IMR-90 (cell line): ENCODE data around the gene THEM4. TPM values are rescaled to one million over a fixed set of nuclear protein-coding genes. Genes with fewer than 3 reads are reported as not detected.

Experiments used
- ATAC-seq: fragments of 200-7000 bp; cut with Tn5 transposase; 2 replicates; pipeline ENCODE4 v1.9.1; 2020; ENCODE audit warnings: low read depth, mild to moderate bottlenecking, moderate library complexity
- BruUV-seq: library from RNA; stranded (reverse); fragments of 400-500 nt; replicated peaks from 2 replicates; lab custom pipeline; 2021; lab: Mats Ljungman, UMichigan
- CTCF ChIA-PET: fragments of 300-600 bp; formaldehyde crosslinking; extraction: SDS; loops from one replicate; lab custom pipeline; 2021; ENCODE audit warnings: antibody characterized with exemption; lab: Yijun Ruan, JAX
- POLR2A ChIA-PET: fragments of 300-600 bp; sonication (Branson Sonifier 250); formaldehyde crosslinking; loops from one replicate; lab custom pipeline; 2022; ENCODE audit warnings: antibody characterized with exemption; ENCODE audit not compliant: unreplicated experiment; lab: Charles Lee
- DNase-seq: peaks from one replicate; pipeline ENCODE4 v3.0.0; 2013
- H2AFZ ChIP-seq: replicated peaks from 2 replicates; pipeline ENCODE3; 2013; ENCODE audit warnings: low read length, mild to moderate bottlenecking; ENCODE audit not compliant: poor library complexity
- H2AK5ac ChIP-seq: 2 replicates; pipeline ENCODE4 v1.6.1; 2013; ENCODE audit warnings: low read depth, low read length, inconsistent platforms
- H2AK9ac ChIP-seq: replicated peaks from 2 replicates; pipeline ENCODE3; 2013; ENCODE audit warnings: mild to moderate bottlenecking, low read depth, low read length, moderate library complexity; ENCODE audit not compliant: poor library complexity
- H2BK120ac ChIP-seq: 2 replicates; pipeline ENCODE4 v1.6.1; 2013; ENCODE audit warnings: low read depth, low read length, inconsistent platforms
- H2BK15ac ChIP-seq: 3 replicates; pipeline ENCODE4 v1.6.1; 2013; ENCODE audit warnings: low read depth, low read length, inconsistent platforms
- H2BK20ac ChIP-seq: 2 replicates; pipeline ENCODE4 v1.6.1; 2013; ENCODE audit warnings: low read depth, mild to moderate bottlenecking, inconsistent platforms, low read length, moderate library complexity
- H2BK5ac ChIP-seq: 2 replicates; pipeline ENCODE4 v1.6.1; 2013; ENCODE audit warnings: mild to moderate bottlenecking, low read depth, low read length, inconsistent platforms; ENCODE audit not compliant: poor library complexity, severe bottlenecking
- H3K14ac ChIP-seq: replicated peaks from 2 replicates; pipeline ENCODE4 v1.6.1; 2013; ENCODE audit warnings: low read depth, low read length, inconsistent platforms
- H3K18ac ChIP-seq: 2 replicates; pipeline ENCODE4 v1.6.1; 2013; ENCODE audit warnings: low read depth, low read length, control low read depth
- H3K23ac ChIP-seq: 2 replicates; pipeline ENCODE4 v1.6.1; 2013; ENCODE audit warnings: low read depth, low read length, inconsistent platforms
- H3K27ac ChIP-seq: 2 replicates; pipeline ENCODE4 v1.5.1; 2013; ENCODE audit warnings: mild to moderate bottlenecking, control low read depth, low read length; ENCODE audit not compliant: insufficient read depth
- H3K27me3 ChIP-seq: 2 replicates; pipeline ENCODE4 v1.6.1; 2013; ENCODE audit warnings: low read length; ENCODE audit not compliant: control insufficient read depth, insufficient read depth
- H3K36me3 ChIP-seq: 2 replicates; pipeline ENCODE4 v1.6.1; 2013; ENCODE audit warnings: low read length, mixed read lengths; ENCODE audit not compliant: control insufficient read depth, insufficient read depth
- H3K4ac ChIP-seq: 2 replicates; pipeline ENCODE4 v1.6.1; 2013; ENCODE audit warnings: low read depth, low read length, inconsistent platforms
- H3K4me1 ChIP-seq: 2 replicates; pipeline ENCODE4 v1.6.1; 2013; ENCODE audit warnings: low read length, mixed read lengths; ENCODE audit not compliant: control insufficient read depth, insufficient read depth
- H3K4me2 ChIP-seq: 2 replicates; pipeline ENCODE4 v1.6.1; 2013; ENCODE audit warnings: low read depth, mild to moderate bottlenecking, control low read depth, low read length, moderate library complexity
- H3K4me3 ChIP-seq: 2 replicates; pipeline ENCODE4 v1.5.1; 2013; ENCODE audit warnings: low read depth, mild to moderate bottlenecking, control low read depth, low read length, moderate library complexity; ENCODE audit not compliant: insufficient read depth
- H3K56ac ChIP-seq: 2 replicates; pipeline ENCODE4 v1.6.1; 2013; ENCODE audit warnings: low read length, inconsistent platforms; ENCODE audit not compliant: insufficient read depth; ENCODE audit errors: extremely low read depth
- H3K79me1 ChIP-seq, 2 experiments: 2 replicates each; pipeline ENCODE4 v1.6.1; 2013; ENCODE audit warnings: low read length in 2 of 2, inconsistent platforms in 1 of 2, low read depth in 1 of 2
- H3K9ac ChIP-seq: 2 replicates; pipeline ENCODE4 v1.6.1; 2013; ENCODE audit warnings: low read depth, low read length, control low read depth
- H3K9me1 ChIP-seq: 2 replicates; pipeline ENCODE4 v1.6.1; 2013; ENCODE audit warnings: low read length, inconsistent platforms; ENCODE audit not compliant: insufficient read depth
- H3K9me3 ChIP-seq: 2 replicates; pipeline ENCODE4 v1.6.1; 2013; ENCODE audit warnings: low read length; ENCODE audit not compliant: control insufficient read depth, insufficient read depth
- H4K20me1 ChIP-seq: 2 replicates; pipeline ENCODE4 v1.6.1; 2013; ENCODE audit warnings: low read length, inconsistent platforms; ENCODE audit not compliant: insufficient read depth
- H4K5ac ChIP-seq: 2 replicates; pipeline ENCODE4 v1.6.1; 2013; ENCODE audit warnings: mild to moderate bottlenecking, low read depth, low read length, control low read depth
- H4K8ac ChIP-seq, 2 experiments: 2 replicates each; pipeline ENCODE4 v1.6.1; 2013; ENCODE audit warnings: low read depth in 2 of 2, low read length in 2 of 2, control low read depth in 1 of 2, inconsistent platforms in 1 of 2
- H4K91ac ChIP-seq: 2 replicates; pipeline ENCODE4 v1.6.1; 2013; ENCODE audit warnings: low read depth, low read length, inconsistent platforms; ENCODE audit not compliant: insufficient read depth
- BHLHE40 ChIP-seq: fragments of 150-350 bp; IDR thresholded peaks from 2 replicates; pipeline ENCODE4 v1.6.1; 2016; ENCODE audit warnings: mild to moderate bottlenecking, low read depth, low read length
- CHD1 ChIP-seq: IDR thresholded peaks from 2 replicates; pipeline ENCODE4 v1.6.1; 2012; ENCODE audit warnings: low read depth, low read length, improper control_type of control experiment
- ELK1 ChIP-seq: fragments of 150-350 bp; IDR thresholded peaks from 2 replicates; pipeline ENCODE4 v1.6.1; 2016; ENCODE audit warnings: low read depth, mild to moderate bottlenecking, low read length, moderate library complexity, borderline replicate concordance
- FOS ChIP-seq: fragments of 150-350 bp; IDR thresholded peaks from 2 replicates; pipeline ENCODE4 v1.6.1; 2016; ENCODE audit warnings: low read depth, low read length
- MAZ ChIP-seq: IDR thresholded peaks from 2 replicates; pipeline ENCODE4 v1.6.1; 2012; ENCODE audit warnings: low read depth, mild to moderate bottlenecking, low read length, improper control_type of control experiment, moderate library complexity, borderline replicate concordance
- MXI1 ChIP-seq: IDR thresholded peaks from 2 replicates; pipeline ENCODE4 v1.6.1; 2012; ENCODE audit warnings: low read depth, mild to moderate bottlenecking, low read length, moderate library complexity, borderline replicate concordance
- NFE2L2 ChIP-seq: fragments of 150-350 bp; IDR thresholded peaks from 2 replicates; pipeline ENCODE4 v1.6.1; 2016; ENCODE audit warnings: low read depth, mild to moderate bottlenecking, low read length
- RAD21 ChIP-seq: IDR thresholded peaks from 2 replicates; pipeline ENCODE4 v1.6.1; 2012; ENCODE audit warnings: low read length, improper control_type of control experiment
- RCOR1 ChIP-seq: IDR thresholded peaks from 2 replicates; pipeline ENCODE4 v1.6.1; 2012; ENCODE audit warnings: mild to moderate bottlenecking, low read length, improper control_type of control experiment; ENCODE audit not compliant: insufficient replicate concordance
- WGBS, 2 experiments: methylation state at CpG; one replicate each; pipeline versions ENCODE4 v1.1.5 to v1.1.7; 2013; ENCODE audit warnings: missing lambda C conversion rate in 2 of 2; ENCODE audit not compliant: insufficient read length in 1 of 2; ENCODE audit errors: extremely low coverage in 2 of 2; 5-methylcytosine and 5-hydroxymethylcytosine counted together
- dilution Hi-C: fragments of 300-500 bp; cut with HindIII; formaldehyde crosslinking; loops from one replicate; pipeline ENCODE4 v1.14.3; 2018; ENCODE audit warnings: low sequenced_read_pairs; ENCODE audit not compliant: unreplicated experiment
- in situ Hi-C: fragments of 300-500 bp; cut with MboI; formaldehyde crosslinking; loops from 3 replicates; pipeline ENCODE4 v1.14.3; 2019; ENCODE audit warnings: low sequenced_read_pairs, inconsistent platforms, mixed read lengths
- intact Hi-C: fragments of 100-400 bp; cut with micrococcal nuclease; formaldehyde crosslinking; loops from 2 replicates; pipeline ENCODE4 v1.10.0; 2022
- polyA plus RNA-seq, 3 experiments: library from polyadenylated mRNA; depleted of rRNA; stranded (reverse); fragments of >200 nt; gene quantifications; 2 replicates each; pipeline ENCODE4 v1.2.3, GENCODE V29; 2012; ENCODE audit warnings: low replicate concordance in 1 of 3
- total RNA-seq: library from RNA; depleted of rRNA; stranded (reverse); fragments of >200 nt; gene quantifications from 2 replicates; pipeline ENCODE4 v1.2.3, GENCODE V29; 2012
- TF ChIP-seq, protein P1 (sequence below): conservative IDR thresholded peaks from 2 replicates; pipeline ENCODE4 v1.5.1; 2012; ENCODE audit warnings: mild to moderate bottlenecking, low read depth, low read length, improper control_type of control experiment
- TF ChIP-seq, protein P2 (sequence below): fragments of 150-350 bp; IDR thresholded peaks from 2 replicates; pipeline ENCODE4 v1.6.1; 2017; ENCODE audit warnings: mild to moderate bottlenecking, antibody characterized with exemption, low read length, low read depth

Gene THEM4
- total and polyA plus RNA-seq, 2 of the 4 experiments (the other 2 are of a cell fraction), result 7.3 to 15.7 TPM

DNA sequence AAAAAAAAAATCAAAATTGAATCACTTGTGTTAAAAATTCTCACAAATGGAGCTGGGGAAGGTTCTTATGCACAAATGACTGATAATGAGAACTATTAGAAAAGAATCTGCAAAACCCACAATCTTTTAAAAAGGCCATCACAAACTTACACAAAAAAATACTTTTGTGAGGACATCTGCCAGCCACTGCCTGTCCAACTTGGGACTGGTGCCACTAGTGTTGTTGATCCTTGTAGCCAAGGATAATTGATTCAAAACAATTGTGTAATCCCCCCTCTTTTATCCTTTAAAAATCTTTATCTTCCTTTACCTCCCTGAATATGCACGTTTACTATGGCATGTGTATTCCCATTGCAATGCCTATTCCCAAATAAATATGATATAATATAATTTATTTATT lies 39.2 kb upstream of the THEM4 start:
- Histone ChIP-seq H4K91ac (no peak overlapping the region), H2BK5ac (no peak overlapping the region), H3K27ac (no peak overlapping the region), H3K79me1 (no peaks in the 10 kb centered on the region), H3K18ac (no peak overlapping the region), H2AK5ac (no peak overlapping the region), H3K4me1 (peaks cover 4% of the 10 kb centered on the region; the same call in 1 of the 2 replicates), H3K56ac (no peak overlapping the region), H3K9ac (no peak overlapping the region), H3K4me2 (no peak overlapping the region), H3K9me1 (peaks cover 11% of the 10 kb centered on the region), H2BK15ac (no peak overlapping the region), H4K8ac (no peak overlapping the region), H2BK20ac (no peak overlapping the region), H2BK120ac (no peak overlapping the region), H3K14ac (no peak overlapping the region), H3K9me3 (no peaks in the 10 kb centered on the region), H2AK9ac (no peak overlapping the region), H4K20me1 (no peaks in the 10 kb centered on the region), H3K4ac (no peak overlapping the region), H4K5ac (no peak overlapping the region), H3K23ac (no peak overlapping the region), H3K4me3 (no peak overlapping the region), H3K36me3 (no peaks in the 10 kb centered on the region), H2AFZ (no peak overlapping the region), H3K27me3 (no peaks in the 10 kb centered on the region)
- no TSS peak for BruUV-seq
- no peak for ATAC-seq
- no CpG with 5 or more reads among the region's 1 CpG for WGBS, 2 experiments
- in situ Hi-C loops, result no loop called here
- dilution Hi-C loops, result no loop called here
- DNase-seq, result no peak
- intact Hi-C loops, result no loop called here
- CTCF ChIA-PET, result interaction anchor here (0.6 kb wide), 1 partner anchor 33 kb away, joined by 7 read pairs; no protein-coding TSS in a partner anchor
- POLR2A ChIA-PET, result no interaction called here
- TF ChIP-seq MXI1, result no peak
- no peak for TF ChIP-seq FOS
- TF ChIP-seq NFE2L2, result no peak
- TF ChIP-seq, protein P1, sequence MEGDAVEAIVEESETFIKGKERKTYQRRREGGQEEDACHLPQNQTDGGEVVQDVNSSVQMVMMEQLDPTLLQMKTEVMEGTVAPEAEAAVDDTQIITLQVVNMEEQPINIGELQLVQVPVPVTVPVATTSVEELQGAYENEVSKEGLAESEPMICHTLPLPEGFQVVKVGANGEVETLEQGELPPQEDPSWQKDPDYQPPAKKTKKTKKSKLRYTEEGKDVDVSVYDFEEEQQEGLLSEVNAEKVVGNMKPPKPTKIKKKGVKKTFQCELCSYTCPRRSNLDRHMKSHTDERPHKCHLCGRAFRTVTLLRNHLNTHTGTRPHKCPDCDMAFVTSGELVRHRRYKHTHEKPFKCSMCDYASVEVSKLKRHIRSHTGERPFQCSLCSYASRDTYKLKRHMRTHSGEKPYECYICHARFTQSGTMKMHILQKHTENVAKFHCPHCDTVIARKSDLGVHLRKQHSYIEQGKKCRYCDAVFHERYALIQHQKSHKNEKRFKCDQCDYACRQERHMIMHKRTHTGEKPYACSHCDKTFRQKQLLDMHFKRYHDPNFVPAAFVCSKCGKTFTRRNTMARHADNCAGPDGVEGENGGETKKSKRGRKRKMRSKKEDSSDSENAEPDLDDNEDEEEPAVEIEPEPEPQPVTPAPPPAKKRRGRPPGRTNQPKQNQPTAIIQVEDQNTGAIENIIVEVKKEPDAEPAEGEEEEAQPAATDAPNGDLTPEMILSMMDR, result no peak
- TF ChIP-seq, protein P2, sequence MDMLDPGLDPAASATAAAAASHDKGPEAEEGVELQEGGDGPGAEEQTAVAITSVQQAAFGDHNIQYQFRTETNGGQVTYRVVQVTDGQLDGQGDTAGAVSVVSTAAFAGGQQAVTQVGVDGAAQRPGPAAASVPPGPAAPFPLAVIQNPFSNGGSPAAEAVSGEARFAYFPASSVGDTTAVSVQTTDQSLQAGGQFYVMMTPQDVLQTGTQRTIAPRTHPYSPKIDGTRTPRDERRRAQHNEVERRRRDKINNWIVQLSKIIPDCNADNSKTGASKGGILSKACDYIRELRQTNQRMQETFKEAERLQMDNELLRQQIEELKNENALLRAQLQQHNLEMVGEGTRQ, result no peak
- no peak for TF ChIP-seq BHLHE40
- TF ChIP-seq MAZ, result no peak
- no peak for TF ChIP-seq RCOR1
- TF ChIP-seq ELK1, result no peak
- TF ChIP-seq RAD21, result no peak
- no peak for TF ChIP-seq CHD1
